HepG2 (cell line): ENCODE data around the gene DTYMK. TPM values are rescaled to one million over a fixed set of nuclear protein-coding genes. Genes with fewer than 3 reads are reported as not detected.
A peak's percentile ranks its signal among the peaks of the same experiment; 100 is the strongest.

Experiments used
- ESRRA ChIP-seq: sonication (generic); formaldehyde crosslinking; IDR thresholded peaks from 2 replicates; pipeline ENCODE4 v1.5.1; 2020; ENCODE audit warnings: mild to moderate bottlenecking, low read depth, missing genetic modification reagents
- HNF4G ChIP-seq, 2 experiments: sonication (generic) in 1 of 2; formaldehyde crosslinking in 1 of 2; IDR thresholded peaks; 2 replicates each; pipeline versions ENCODE4 v1.4.0 to v1.6.1; 2011 to 2020; ENCODE audit warnings: borderline replicate concordance in 2 of 2, low read depth in 2 of 2, mild to moderate bottlenecking in 2 of 2, low read length in 1 of 2, missing genetic modification reagents in 1 of 2, moderate library complexity in 1 of 2
- HOXA9 ChIP-seq: sonication (generic); formaldehyde crosslinking; IDR thresholded peaks from 2 replicates; pipeline ENCODE4 v1.8.1; 2022; ENCODE audit warnings: missing genetic modification reagents, mild to moderate bottlenecking, moderate library complexity, borderline replicate concordance
- IKZF4 ChIP-seq: sonication (generic); formaldehyde crosslinking; IDR thresholded peaks from 2 replicates; pipeline ENCODE4 v1.5.1; 2020; ENCODE audit warnings: borderline replicate concordance, mild to moderate bottlenecking, low read depth, missing genetic modification reagents; ENCODE audit errors: not compliant biosample characterization
- IRF2 ChIP-seq: IDR thresholded peaks from 2 replicates; pipeline ENCODE4 v1.6.1; 2018; ENCODE audit warnings: missing genetic modification reagents, missing compliant biosample characterization
- POLR2G ChIP-seq: fragments of 200-400 bp; formaldehyde crosslinking; IDR thresholded peaks from 2 replicates; pipeline ENCODE4 v1.6.1; 2018; ENCODE audit warnings: mild to moderate bottlenecking, low read depth, low read length, moderate library complexity
- SNAPC2 ChIP-seq: sonication (generic); formaldehyde crosslinking; IDR thresholded peaks from 2 replicates; pipeline ENCODE4 v1.8.1; 2022; ENCODE audit warnings: mild to moderate bottlenecking, missing genetic modification reagents
- THYN1 ChIP-seq: sonication (generic); formaldehyde crosslinking; IDR thresholded peaks from 2 replicates; pipeline ENCODE4 v1.8.1; 2023; ENCODE audit warnings: low read depth, mild to moderate bottlenecking, moderate library complexity, missing genetic modification reagents, borderline replicate concordance
- TOPORS ChIP-seq: sonication (generic); formaldehyde crosslinking; IDR thresholded peaks from 2 replicates; pipeline ENCODE4 v1.8.0; 2023; ENCODE audit warnings: mild to moderate bottlenecking, missing genetic modification reagents
- ZBTB3 ChIP-seq: sonication (generic); formaldehyde crosslinking; IDR thresholded peaks from 2 replicates; pipeline ENCODE4 v1.4.0; 2020; ENCODE audit warnings: low read depth, mild to moderate bottlenecking, moderate library complexity, missing genetic modification reagents, borderline replicate concordance
- ZBTB8A ChIP-seq: sonication (generic); formaldehyde crosslinking; IDR thresholded peaks from 2 replicates; pipeline ENCODE4 v1.4.0; 2020; ENCODE audit warnings: mild to moderate bottlenecking, low read depth, missing genetic modification reagents, borderline replicate concordance
- ZFY ChIP-seq: sonication (generic); formaldehyde crosslinking; IDR thresholded peaks from 2 replicates; pipeline ENCODE4 v1.4.0; 2020; ENCODE audit warnings: missing genetic modification reagents
- ZNF263 ChIP-seq: sonication (generic); formaldehyde crosslinking; IDR thresholded peaks from 2 replicates; pipeline ENCODE4 v1.4.0; 2020; ENCODE audit warnings: missing genetic modification reagents
- ZNF460 ChIP-seq: sonication (generic); formaldehyde crosslinking; IDR thresholded peaks from 2 replicates; pipeline ENCODE4 v1.5.1; 2020; ENCODE audit warnings: missing genetic modification reagents, mild to moderate bottlenecking, borderline replicate concordance
- ZNF660 ChIP-seq: sonication (generic); formaldehyde crosslinking; IDR thresholded peaks from 2 replicates; pipeline ENCODE4 v1.5.1; 2020; ENCODE audit warnings: mild to moderate bottlenecking, low read depth, missing genetic modification reagents, borderline replicate concordance
- ZSCAN25 ChIP-seq: sonication (generic); formaldehyde crosslinking; IDR thresholded peaks from 2 replicates; pipeline ENCODE4 v1.8.0; 2022; ENCODE audit warnings: mild to moderate bottlenecking, missing genetic modification reagents
- polyA plus RNA-seq, 8 experiments: library from polyadenylated mRNA; depleted of rRNA in 3 of 8; stranded (reverse) in 7 of 8; unstranded in 1 of 8; fragments of >200 nt; fragmentation: Illumina TruSeq in 4 of 8; extraction: Trizol in 4 of 8; gene quantifications; 2 replicates each; pipeline versions ENCODE4 v1.2.1 to v1.2.3, GENCODE V29; 2011 to 2016; ENCODE audit warnings: low read depth in 4 of 8, missing spikeins in 1 of 8, mixed read lengths in 1 of 8; ENCODE audit not compliant: insufficient read depth in 1 of 8
- total RNA-seq, 5 experiments: library from RNA; depleted of rRNA; stranded (reverse); fragments of >200 nt; fragmentation: Illumina TruSeq; extraction: Trizol; gene quantifications; 2 replicates each; pipeline ENCODE4 v1.2.3, GENCODE V29; 2016; ENCODE audit warnings: low read depth in 1 of 5
- TF ChIP-seq, protein P1 (sequence below): sonication (generic); formaldehyde crosslinking; IDR thresholded peaks from 2 replicates; pipeline ENCODE4 v1.4.0; 2020; ENCODE audit warnings: missing genetic modification reagents, mild to moderate bottlenecking, borderline replicate concordance
- TF ChIP-seq, protein P2 (sequence below): sonication (generic); formaldehyde crosslinking; IDR thresholded peaks from 2 replicates; pipeline ENCODE4 v1.5.0; 2020; ENCODE audit warnings: missing genetic modification reagents, mild to moderate bottlenecking, borderline replicate concordance
- TF ChIP-seq, protein P3 (sequence below): sonication (generic); formaldehyde crosslinking; IDR thresholded peaks from 2 replicates; pipeline ENCODE4 v1.4.0; 2020; ENCODE audit warnings: low read depth, mild to moderate bottlenecking, missing genetic modification reagents
- TF ChIP-seq, protein P4 (sequence below): IDR thresholded peaks from 2 replicates; pipeline ENCODE4 v1.6.1; 2012; ENCODE audit warnings: inconsistent platforms

DTYMK gene
- total and polyA plus RNA-seq, 2 of the 13 experiments (the other 11 are each of a cell fraction or from before 2014, with no cell fraction given): 57.5 to 134 TPM

DNA sequence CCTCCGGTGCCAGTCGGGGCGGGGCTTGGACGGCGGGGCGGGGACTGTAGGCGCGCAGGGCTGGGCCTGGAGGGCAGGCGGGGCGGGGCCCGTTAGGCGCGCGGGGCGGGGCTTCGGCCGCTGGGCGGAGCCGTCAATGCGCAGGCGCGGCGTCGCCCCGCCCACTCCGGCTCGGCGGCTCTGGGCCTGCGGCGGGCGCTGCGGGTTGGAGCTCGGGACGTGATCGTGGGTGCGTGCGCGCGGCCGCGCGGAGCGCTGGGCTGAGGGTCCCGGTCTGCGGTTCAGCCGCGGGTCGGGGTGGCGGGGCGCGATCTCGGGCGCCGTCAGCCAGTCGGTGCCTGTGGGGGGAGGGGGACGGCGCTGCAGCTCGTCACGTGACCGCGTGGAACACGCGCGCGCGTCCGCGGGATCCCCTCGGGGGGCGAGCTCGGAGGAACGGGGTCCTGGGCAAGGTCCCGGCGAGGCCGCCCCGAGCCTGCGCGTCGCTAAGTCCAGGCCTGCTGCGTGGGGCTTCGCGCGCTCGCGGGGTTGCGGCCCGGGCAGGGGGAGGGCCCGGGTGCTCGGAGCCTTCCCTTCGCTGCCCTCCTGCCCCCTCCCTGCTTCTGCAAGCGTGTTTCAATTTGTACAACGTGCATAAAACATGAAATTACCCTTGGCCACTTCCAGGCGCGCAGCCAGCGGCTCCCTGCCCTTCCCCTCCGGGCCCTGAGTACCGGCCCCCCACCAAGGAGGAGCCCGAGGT, 48.0 kb upstream of the DTYMK start, which contains the start of gene D2HGDH (continued):
- TF ChIP-seq, protein P1, sequence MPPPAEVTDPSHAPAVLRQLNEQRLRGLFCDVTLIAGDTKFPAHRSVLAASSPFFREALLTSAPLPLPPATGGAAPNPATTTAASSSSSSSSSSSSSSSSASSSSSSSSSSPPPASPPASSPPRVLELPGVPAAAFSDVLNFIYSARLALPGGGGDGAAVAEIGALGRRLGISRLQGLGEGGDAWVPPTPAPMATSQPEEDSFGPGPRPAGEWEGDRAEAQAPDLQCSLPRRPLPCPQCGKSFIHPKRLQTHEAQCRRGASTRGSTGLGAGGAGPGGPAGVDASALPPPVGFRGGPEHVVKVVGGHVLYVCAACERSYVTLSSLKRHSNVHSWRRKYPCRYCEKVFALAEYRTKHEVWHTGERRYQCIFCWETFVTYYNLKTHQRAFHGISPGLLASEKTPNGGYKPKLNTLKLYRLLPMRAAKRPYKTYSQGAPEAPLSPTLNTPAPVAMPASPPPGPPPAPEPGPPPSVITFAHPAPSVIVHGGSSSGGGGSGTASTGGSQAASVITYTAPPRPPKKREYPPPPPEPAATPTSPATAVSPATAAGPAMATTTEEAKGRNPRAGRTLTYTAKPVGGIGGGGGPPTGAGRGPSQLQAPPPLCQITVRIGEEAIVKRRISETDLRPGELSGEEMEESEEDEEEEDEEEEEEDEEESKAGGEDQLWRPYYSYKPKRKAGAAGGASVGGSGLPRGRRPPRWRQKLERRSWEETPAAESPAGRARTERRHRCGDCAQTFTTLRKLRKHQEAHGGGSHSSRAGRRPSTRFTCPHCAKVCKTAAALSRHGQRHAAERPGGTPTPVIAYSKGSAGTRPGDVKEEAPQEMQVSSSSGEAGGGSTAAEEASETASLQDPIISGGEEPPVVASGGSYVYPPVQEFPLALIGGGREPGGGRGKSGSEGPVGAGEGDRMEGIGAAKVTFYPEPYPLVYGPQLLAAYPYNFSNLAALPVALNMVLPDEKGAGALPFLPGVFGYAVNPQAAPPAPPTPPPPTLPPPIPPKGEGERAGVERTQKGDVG (CRISPR knock-in tag): no peak
- TF ChIP-seq ZBTB3 (CRISPR knock-in tag) (no peak; the same call in 1 of the 2 replicates), ZNF263 (CRISPR knock-in tag) (no peak; the same call in 1 of the 2 replicates), ZFY (CRISPR knock-in tag) (peak; percentile 83), TOPORS (CRISPR knock-in tag) (peak; percentile 57; the same call in 1 of the 2 replicates), THYN1 (CRISPR knock-in tag) (no peak), IRF2 (CRISPR knock-in tag) (no peak), HNF4G (IDR thresholded peaks at IDR 0.05; ENCODE audit: borderline replicate concordance, low read depth, low read length) (no peak), HNF4G (CRISPR knock-in tag; IDR thresholded peaks at IDR 0.05; ENCODE audit: borderline replicate concordance, low read depth) (0 out of 2 replicates have a peak, but pooled peaks have one; percentile 6), ZSCAN25 (CRISPR knock-in tag) (peak; percentile 92), ZNF660 (CRISPR knock-in tag) (no peak), HOXA9 (CRISPR knock-in tag) (no peak; the same call in 1 of the 2 replicates), IKZF4 (CRISPR knock-in tag) (peak; percentile 17), POLR2G (peak; percentile 84), ZNF460 (CRISPR knock-in tag) (no peak), ZBTB8A (CRISPR knock-in tag) (0 out of 2 replicates have a peak, but pooled peaks have one; percentile 8), ESRRA (CRISPR knock-in tag) (0 out of 2 replicates have a peak, but pooled peaks have one; percentile 17), SNAPC2 (CRISPR knock-in tag) (0 out of 2 replicates have a peak, but pooled peaks have one; percentile 49)
- TF ChIP-seq, protein P2, sequence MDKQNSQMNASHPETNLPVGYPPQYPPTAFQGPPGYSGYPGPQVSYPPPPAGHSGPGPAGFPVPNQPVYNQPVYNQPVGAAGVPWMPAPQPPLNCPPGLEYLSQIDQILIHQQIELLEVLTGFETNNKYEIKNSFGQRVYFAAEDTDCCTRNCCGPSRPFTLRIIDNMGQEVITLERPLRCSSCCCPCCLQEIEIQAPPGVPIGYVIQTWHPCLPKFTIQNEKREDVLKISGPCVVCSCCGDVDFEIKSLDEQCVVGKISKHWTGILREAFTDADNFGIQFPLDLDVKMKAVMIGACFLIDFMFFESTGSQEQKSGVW (CRISPR knock-in tag): no peak
- TF ChIP-seq, protein P3, sequence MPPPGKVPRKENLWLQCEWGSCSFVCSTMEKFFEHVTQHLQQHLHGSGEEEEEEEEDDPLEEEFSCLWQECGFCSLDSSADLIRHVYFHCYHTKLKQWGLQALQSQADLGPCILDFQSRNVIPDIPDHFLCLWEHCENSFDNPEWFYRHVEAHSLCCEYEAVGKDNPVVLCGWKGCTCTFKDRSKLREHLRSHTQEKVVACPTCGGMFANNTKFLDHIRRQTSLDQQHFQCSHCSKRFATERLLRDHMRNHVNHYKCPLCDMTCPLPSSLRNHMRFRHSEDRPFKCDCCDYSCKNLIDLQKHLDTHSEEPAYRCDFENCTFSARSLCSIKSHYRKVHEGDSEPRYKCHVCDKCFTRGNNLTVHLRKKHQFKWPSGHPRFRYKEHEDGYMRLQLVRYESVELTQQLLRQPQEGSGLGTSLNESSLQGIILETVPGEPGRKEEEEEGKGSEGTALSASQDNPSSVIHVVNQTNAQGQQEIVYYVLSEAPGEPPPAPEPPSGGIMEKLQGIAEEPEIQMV (CRISPR knock-in tag): peak; percentile 29; the same call in 1 of the 2 replicates
- TF ChIP-seq, protein P4, sequence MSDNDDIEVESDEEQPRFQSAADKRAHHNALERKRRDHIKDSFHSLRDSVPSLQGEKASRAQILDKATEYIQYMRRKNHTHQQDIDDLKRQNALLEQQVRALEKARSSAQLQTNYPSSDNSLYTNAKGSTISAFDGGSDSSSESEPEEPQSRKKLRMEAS: peak; percentile 83
